OCI-LY7 (cell line): Measurements from ENCODE around the gene FADD.

Experiments
- EZH2phosphoT487 ChIP-seq: fragments of 200-600 bp; sonication (generic); IDR thresholded peaks from 2 replicates; pipeline ENCODE4 v1.6.1; 2018; ENCODE audit warnings: low read depth, borderline replicate concordance, mild to moderate bottlenecking, mixed run types, antibody characterized with exemption, low read length, moderate library complexity, mixed read lengths
- TF ChIP-seq, protein P1 (sequence below): fragments of 200-600 bp; sonication (generic); conservative IDR thresholded peaks from 2 replicates; pipeline ENCODE4 v1.5.1; 2014; ENCODE audit warnings: mild to moderate bottlenecking, antibody characterized with exemption, low read length, moderate library complexity, mixed read lengths

DNA sequence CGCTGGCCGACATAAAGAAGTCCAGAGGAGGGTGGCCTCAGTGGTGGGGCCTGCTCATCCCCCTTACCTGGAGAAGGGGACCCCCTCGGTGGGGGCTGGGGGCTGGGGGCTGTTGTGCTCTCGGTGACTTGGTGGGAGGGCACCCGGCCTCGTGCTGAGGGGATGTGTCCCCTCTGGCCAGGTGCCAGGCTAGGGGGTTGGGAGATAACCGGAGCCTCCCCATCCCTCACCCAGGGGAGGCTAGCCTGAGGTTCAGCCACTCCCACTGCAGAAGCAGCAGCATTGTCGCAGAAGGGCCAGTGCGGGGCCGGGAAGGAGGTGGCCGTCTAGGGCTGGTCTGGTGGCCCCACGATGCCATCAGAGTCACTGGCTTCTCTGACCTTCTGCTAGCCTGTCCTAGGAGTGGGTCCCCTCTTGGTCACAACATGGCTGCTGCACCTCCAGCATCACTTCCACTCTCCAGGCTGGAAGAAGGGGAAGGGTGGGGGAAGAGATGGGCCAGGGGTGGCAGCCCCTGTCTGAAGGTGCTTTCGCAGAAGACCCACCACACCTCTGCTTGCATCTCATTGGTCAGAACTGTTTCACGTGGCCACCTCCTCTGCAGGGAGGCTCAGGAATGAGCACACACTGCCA, 44.2 kb upstream of the FADD start:
- TF ChIP-seq, protein P1, sequence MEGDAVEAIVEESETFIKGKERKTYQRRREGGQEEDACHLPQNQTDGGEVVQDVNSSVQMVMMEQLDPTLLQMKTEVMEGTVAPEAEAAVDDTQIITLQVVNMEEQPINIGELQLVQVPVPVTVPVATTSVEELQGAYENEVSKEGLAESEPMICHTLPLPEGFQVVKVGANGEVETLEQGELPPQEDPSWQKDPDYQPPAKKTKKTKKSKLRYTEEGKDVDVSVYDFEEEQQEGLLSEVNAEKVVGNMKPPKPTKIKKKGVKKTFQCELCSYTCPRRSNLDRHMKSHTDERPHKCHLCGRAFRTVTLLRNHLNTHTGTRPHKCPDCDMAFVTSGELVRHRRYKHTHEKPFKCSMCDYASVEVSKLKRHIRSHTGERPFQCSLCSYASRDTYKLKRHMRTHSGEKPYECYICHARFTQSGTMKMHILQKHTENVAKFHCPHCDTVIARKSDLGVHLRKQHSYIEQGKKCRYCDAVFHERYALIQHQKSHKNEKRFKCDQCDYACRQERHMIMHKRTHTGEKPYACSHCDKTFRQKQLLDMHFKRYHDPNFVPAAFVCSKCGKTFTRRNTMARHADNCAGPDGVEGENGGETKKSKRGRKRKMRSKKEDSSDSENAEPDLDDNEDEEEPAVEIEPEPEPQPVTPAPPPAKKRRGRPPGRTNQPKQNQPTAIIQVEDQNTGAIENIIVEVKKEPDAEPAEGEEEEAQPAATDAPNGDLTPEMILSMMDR, result no peak
- TF ChIP-seq EZH2phosphoT487, result no peak
